GM23248 (cell line): ENCODE measurements around the gene SNX32. TPM values are rescaled to one million over a fixed set of nuclear protein-coding genes. Genes with fewer than 3 reads are reported as not detected.
A peak's percentile ranks its signal among the peaks of the same experiment; 100 is the strongest.

Experiments used
- DNase-seq: peaks from one replicate; pipeline ENCODE4 v3.0.0-alpha.2; 2015
- H2AFZ ChIP-seq: fragments of 200-600 bp; sonication (generic); 2 replicates; pipeline ENCODE4 v1.6.1; 2016; ENCODE audit warnings: antibody characterized with exemption
- H3F3A ChIP-seq: fragments of 200-600 bp; sonication (generic); 2 replicates; pipeline ENCODE4 v1.6.1; 2016; ENCODE audit warnings: mild to moderate bottlenecking, antibody characterized with exemption, mixed run types; ENCODE audit not compliant: insufficient read depth
- H3K27ac ChIP-seq: fragments of 200-600 bp; sonication (generic); 2 replicates; pipeline ENCODE4 v1.5.1; 2016; ENCODE audit warnings: mild to moderate bottlenecking
- H3K27me3 ChIP-seq: fragments of 200-600 bp; sonication (generic); replicated peaks from 2 replicates; pipeline ENCODE4 v1.6.1; 2016; ENCODE audit warnings: mild to moderate bottlenecking; ENCODE audit not compliant: insufficient read depth
- H3K36me3 ChIP-seq: fragments of 200-600 bp; sonication (generic); 2 replicates; pipeline ENCODE4 v1.6.1; 2016; ENCODE audit warnings: low read depth, mild to moderate bottlenecking
- H3K4me1 ChIP-seq: fragments of 200-600 bp; sonication (generic); 2 replicates; pipeline ENCODE4 v1.6.1; 2016; ENCODE audit warnings: mild to moderate bottlenecking; ENCODE audit not compliant: insufficient read depth
- H3K4me2 ChIP-seq: fragments of 200-600 bp; sonication (generic); one replicate; pipeline ENCODE4 v1.6.1; 2016; ENCODE audit warnings: mild to moderate bottlenecking; ENCODE audit not compliant: unreplicated experiment
- H3K4me3 ChIP-seq: fragments of 200-600 bp; sonication (generic); 2 replicates; pipeline ENCODE4 v1.5.1; 2016; ENCODE audit warnings: mild to moderate bottlenecking
- H3K79me2 ChIP-seq: fragments of 200-600 bp; sonication (generic); 2 replicates; pipeline ENCODE4 v1.6.1; 2016; ENCODE audit warnings: mild to moderate bottlenecking; ENCODE audit not compliant: insufficient read depth
- H3K9ac ChIP-seq: fragments of 200-600 bp; sonication (generic); 2 replicates; pipeline ENCODE4 v1.6.1; 2016; ENCODE audit warnings: mild to moderate bottlenecking
- H3K9me2 ChIP-seq: fragments of 200-600 bp; sonication (generic); 2 replicates; pipeline ENCODE4 v1.6.1; 2016; ENCODE audit warnings: mixed run types, mild to moderate bottlenecking, moderate library complexity; ENCODE audit not compliant: insufficient read depth
- H3K9me3 ChIP-seq: fragments of 200-600 bp; sonication (generic); one replicate; pipeline ENCODE4 v1.6.1; 2017; ENCODE audit warnings: low read depth
- H4K20me1 ChIP-seq: fragments of 200-600 bp; sonication (generic); 2 replicates; pipeline ENCODE4 v1.6.0; 2016; ENCODE audit not compliant: insufficient read depth
- EZH2 ChIP-seq: fragments of 200-600 bp; sonication (generic); IDR thresholded peaks from 2 replicates; pipeline ENCODE4 v1.6.1; 2018; ENCODE audit warnings: antibody characterized with exemption, mild to moderate bottlenecking; ENCODE audit not compliant: insufficient read depth, poor library complexity, severe bottlenecking
- EZH2phosphoT487 ChIP-seq: fragments of 200-600 bp; sonication (generic); IDR thresholded peaks from 2 replicates; pipeline ENCODE4 v1.6.1; 2018; ENCODE audit warnings: antibody characterized with exemption, moderate library complexity, mild to moderate bottlenecking, low read depth; ENCODE audit not compliant: insufficient read depth
- WGBS, 2 experiments: methylation state at CpG; one replicate each; pipeline ENCODE4 v1.1.6; 2015 to 2017; ENCODE audit warnings: low lambda C conversion rate in 2 of 2, low coverage in 1 of 2; ENCODE audit errors: missing lambda C conversion rate in 2 of 2; 5-methylcytosine and 5-hydroxymethylcytosine counted together
- in situ Hi-C: fragments of 300-500 bp; cut with MboI; formaldehyde crosslinking; loops from 2 replicates; pipeline ENCODE4 v1.15.0; 2020
- polyA plus RNA-seq: library from polyadenylated mRNA; unstranded; fragments of >200 nt; fragmentation: Nextera tagmentation; extraction: Ambion mirVana; gene quantifications from 2 replicates; pipeline ENCODE4 v1.2.1, GENCODE V29; 2016
- total RNA-seq: library from RNA; depleted of rRNA; stranded (reverse); fragments of >200 nt; shearing (Covaris generic); gene quantifications from 2 replicates; pipeline ENCODE4 v1.2.3, GENCODE V29; 2014

SNX32 gene
- total and polyA plus RNA-seq, 2 experiments from 2014 or later, result 0.51 TPM; not detected in 1

- no peak within 1 kb of the TSS for H3K9ac ChIP-seq
- H3K27me3 ChIP-seq, result peaks cover 31% of the 10 kb centered on the region
- 2% methylated on average over 63 to 74 of the region's 112 CpGs for WGBS, 2 experiments
- no peak within 1 kb of the TSS for H2AFZ ChIP-seq
- H3K4me3 ChIP-seq, result peak within 1 kb of the TSS; percentile 29; the same call in 1 of the 2 replicates
- H3K4me2 ChIP-seq, result peak within 1 kb of the TSS; percentile 32
- DNase-seq, result no peak
- no peaks in the 10 kb centered on the region for H3K36me3 ChIP-seq
- H3F3A ChIP-seq, result 0 out of 2 replicates have a peak, but pooled peaks cover 3% of the 10 kb centered on the region
- H3K79me2 ChIP-seq, result no peaks in the 10 kb centered on the region
- H3K9me3 ChIP-seq, result no peaks in the 10 kb centered on the region
- TF ChIP-seq EZH2, result peak; percentile 56
- TF ChIP-seq EZH2phosphoT487, result peak; percentile 65; the same call in 1 of the 2 replicates
- H3K9me2 ChIP-seq, result no peaks in the 10 kb centered on the region
- in situ Hi-C loops, result no loop called here
- no peak within 1 kb of the TSS for H3K27ac ChIP-seq
- H3K4me1 ChIP-seq, result no peaks in the 10 kb centered on the region
- H4K20me1 ChIP-seq, result no peaks in the 10 kb centered on the region
These were observed 46.8 kb upstream of the SNX32 start, which contains the start of gene OVOL1 for GRCh38 chr11:65786786-65787636. Gene OVOL1, plus strand, starts transcription at chr11:65787063. Its CDS starts 311 bp downstream, at chr11:65787374.

DNA sequence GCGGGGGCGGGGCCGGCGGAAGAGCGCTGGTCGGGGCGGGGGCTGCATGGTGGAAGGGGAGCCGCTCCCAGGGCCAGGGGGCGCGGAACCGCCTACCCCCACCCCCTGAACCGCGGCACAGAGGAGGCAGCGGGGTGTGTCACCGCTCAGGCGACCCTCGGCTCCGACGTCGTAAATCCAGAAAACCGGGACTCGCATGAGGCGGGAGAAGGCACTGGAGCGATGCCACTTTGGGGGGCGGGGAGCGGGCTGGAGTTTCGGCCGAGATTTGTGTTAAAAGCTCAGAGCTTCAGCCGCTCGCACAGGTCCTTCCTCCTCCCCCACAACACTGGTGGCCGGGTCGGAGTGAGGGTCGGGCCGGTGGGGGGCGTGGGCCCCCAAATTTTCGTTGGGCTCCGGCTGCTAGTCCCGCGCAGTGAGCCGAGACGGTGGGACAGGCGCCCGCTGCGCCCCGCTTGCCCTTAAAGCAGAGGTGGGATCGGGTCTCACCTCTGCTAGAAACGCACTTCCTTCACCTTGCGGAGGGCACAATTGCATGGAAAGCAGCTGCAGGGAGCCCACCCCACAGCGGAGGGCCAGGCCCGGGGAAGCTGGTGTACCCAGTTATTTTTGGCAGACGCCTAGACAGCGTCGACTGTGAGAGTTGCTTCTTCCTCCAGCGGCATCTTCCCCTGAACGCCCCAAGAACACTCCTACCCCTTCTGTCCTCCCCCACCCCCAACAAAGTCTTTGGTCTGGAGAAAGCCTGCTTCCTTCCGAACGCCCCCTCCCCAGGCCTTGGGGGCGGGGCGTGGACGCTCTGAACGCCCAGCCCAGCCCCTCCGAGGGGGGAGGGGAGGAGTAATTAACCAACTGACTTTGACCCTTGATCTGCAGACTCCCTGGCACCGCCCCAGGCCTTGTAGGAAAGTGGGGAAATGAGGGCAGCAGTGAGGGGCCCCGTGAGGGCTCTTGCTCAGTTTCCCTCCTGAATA is 45.8 kb upstream of the SNX32 start:
- WGBS, 2 experiments, result 7 to 9% methylated on average over 36 to 60 of the region's 64 CpGs
- no peaks in the 10 kb centered on the region for H3K9me3 ChIP-seq
- peak; percentile 30 for DNase-seq
- no peaks in the 10 kb centered on the region for H3K79me2 ChIP-seq
- H3K9ac ChIP-seq, result no peak overlapping the region
- no peak overlapping the region for H3K4me3 ChIP-seq
- H3K27me3 ChIP-seq, result peaks cover 31% of the 10 kb centered on the region
- H3K4me1 ChIP-seq, result no peaks in the 10 kb centered on the region
- in situ Hi-C loops, result no loop called here
- peak overlapping the region; percentile 32 for H3K4me2 ChIP-seq
- H3K9me2 ChIP-seq, result no peaks in the 10 kb centered on the region
- TF ChIP-seq EZH2phosphoT487 (peak; percentile 74; the same call in 1 of the 2 replicates), EZH2 (peak; percentile 99)
- H3K36me3 ChIP-seq, result no peaks in the 10 kb centered on the region
- H3K27ac ChIP-seq, result no peak overlapping the region
- no peak overlapping the region for H2AFZ ChIP-seq
- no peaks in the 10 kb centered on the region for H3F3A ChIP-seq
- no peaks in the 10 kb centered on the region for H4K20me1 ChIP-seq

DNA sequence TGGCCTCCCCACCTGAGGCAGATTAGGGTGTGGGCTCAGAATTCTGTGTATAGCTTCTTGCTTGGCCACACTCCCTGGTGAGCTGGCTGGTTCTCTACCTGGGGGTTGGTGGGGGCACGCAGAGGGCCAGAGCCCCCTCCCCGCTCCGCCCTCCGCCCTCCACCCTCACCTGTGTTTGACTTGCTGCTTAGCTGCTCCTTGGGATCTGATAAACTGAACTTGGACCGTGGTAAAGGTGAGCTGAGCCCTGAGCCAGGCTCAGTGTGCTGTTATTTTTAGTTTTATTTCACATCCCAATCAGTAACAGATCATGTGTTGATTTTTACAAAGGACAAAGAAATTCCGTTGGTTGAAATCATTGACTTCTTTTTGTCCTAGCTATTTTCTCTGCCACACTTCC is 44.9 kb upstream of the SNX32 start:
- in situ Hi-C loops, result no loop called here
- DNase-seq, result no peak

More for the DNA sequence above, 44.9 kb upstream of the SNX32 start:
- Histone ChIP-seq H3K9me2 (no peaks in the 10 kb centered on the region), H4K20me1 (no peaks in the 10 kb centered on the region), H3K9me3 (no peaks in the 10 kb centered on the region), H3K4me1 (no peaks in the 10 kb centered on the region), H3K9ac (no peak overlapping the region), H3K4me2 (no peak overlapping the region), H3K4me3 (no peak overlapping the region), H3K27ac (no peak overlapping the region), H3K79me2 (no peaks in the 10 kb centered on the region), H3F3A (no peaks in the 10 kb centered on the region), H3K27me3 (peaks cover 31% of the 10 kb centered on the region), H2AFZ (no peak overlapping the region), H3K36me3 (no peaks in the 10 kb centered on the region)
- TF ChIP-seq EZH2, result no peak
- no peak for TF ChIP-seq EZH2phosphoT487
- WGBS, 2 experiments, result 69 to 75% methylated on average over 6 of the region's 6 CpGs
